A673 (cell line): ENCODE results near the gene HRH2. TPM values are rescaled to one million over a fixed set of nuclear protein-coding genes. Genes with fewer than 3 reads are reported as not detected.

Experiments used
- BruUV-seq: library from RNA; stranded (reverse); fragments of 400-500 nt; replicated peaks from 2 replicates; lab custom pipeline; 2021; lab: Mats Ljungman, UMichigan
- CTCF ChIA-PET: fragments of 300-600 bp; sonication (Branson Sonifier 250); formaldehyde crosslinking; loops from one replicate; lab custom pipeline; 2022; ENCODE audit warnings: antibody characterized with exemption; lab: Charles Lee
- POLR2A ChIA-PET: fragments of 300-600 bp; sonication (Branson Sonifier 250); formaldehyde crosslinking; loops from one replicate; lab custom pipeline; 2022; ENCODE audit warnings: antibody characterized with exemption; ENCODE audit not compliant: low non-redundant PET; lab: Charles Lee
- DNase-seq: peaks from one replicate; pipeline ENCODE4 v3.0.0-alpha.2; 2015; ENCODE audit warnings: low spot score
- H3K27ac ChIP-seq: fragments of 200-600 bp; sonication (generic); 2 replicates; pipeline ENCODE4 v1.5.1; 2016; ENCODE audit warnings: mixed run types, low read depth, mild to moderate bottlenecking, mixed read lengths, antibody characterized with exemption, low read length; ENCODE audit not compliant: poor library complexity, severe bottlenecking
- H3K27me3 ChIP-seq: fragments of 200-600 bp; sonication (generic); replicated peaks from 2 replicates; pipeline ENCODE4 v1.6.1; 2017; ENCODE audit warnings: mixed run types, low read depth, mild to moderate bottlenecking, mixed read lengths, antibody characterized with exemption, low read length; ENCODE audit not compliant: insufficient read depth, poor library complexity
- H3K36me3 ChIP-seq: fragments of 200-600 bp; sonication (generic); 2 replicates; pipeline ENCODE4 v1.6.1; 2016; ENCODE audit warnings: mixed run types, mild to moderate bottlenecking, mixed read lengths, antibody characterized with exemption, low read length; ENCODE audit not compliant: insufficient read depth, poor library complexity, severe bottlenecking
- H3K4me1 ChIP-seq: fragments of 200-600 bp; sonication (generic); 2 replicates; pipeline ENCODE4 v1.6.1; 2017; ENCODE audit warnings: mixed run types, mild to moderate bottlenecking, mixed read lengths, antibody characterized with exemption, low read length; ENCODE audit not compliant: insufficient read depth, poor library complexity, severe bottlenecking
- H3K4me3 ChIP-seq: fragments of 200-600 bp; sonication (generic); 2 replicates; pipeline ENCODE4 v1.5.1; 2016; ENCODE audit warnings: low read depth, mixed run types, mild to moderate bottlenecking, mixed read lengths, low read length; ENCODE audit not compliant: poor library complexity, severe bottlenecking
- H3K9me3 ChIP-seq: fragments of 200-600 bp; sonication (generic); 2 replicates; pipeline ENCODE4 v1.6.1; 2016; ENCODE audit warnings: mixed run types, low read depth, mild to moderate bottlenecking, mixed read lengths, antibody characterized with exemption, low read length; ENCODE audit not compliant: poor library complexity, severe bottlenecking
- CTCF ChIP-seq: fragments of 300-800, 200-600 bp; sonication (generic); conservative IDR thresholded peaks from 2 replicates; pipeline ENCODE4 v1.5.1; 2017; ENCODE audit warnings: low read depth, mild to moderate bottlenecking, antibody characterized with exemption, low read length, moderate library complexity, mixed read lengths
- EZH2 ChIP-seq: fragments of 200-600 bp; sonication (generic); IDR thresholded peaks from 2 replicates; pipeline ENCODE4 v1.6.1; 2017; ENCODE audit warnings: borderline replicate concordance, low read depth, mild to moderate bottlenecking, mixed read lengths, antibody characterized with exemption, low read length; ENCODE audit not compliant: poor library complexity, severe bottlenecking
- intact Hi-C: fragments of 100-400 bp; cut with micrococcal nuclease; formaldehyde crosslinking; loops from one replicate; pipeline ENCODE4 v1.10.0; 2022; ENCODE audit not compliant: unreplicated experiment
- total RNA-seq: library from RNA; stranded (reverse); gene quantifications from 2 replicates; pipeline ENCODE4 v1.2.3, GENCODE V29; 2021

HRH2 gene
- total RNA-seq, 1 experiment from 2014 or later, result not detected

GRCh38 chr5:175610898-175611297, 47.0 kb upstream of the HRH2 start:
- Histone ChIP-seq H3K4me1 (no peaks in the 10 kb centered on the region), H3K9me3 (no peaks in the 10 kb centered on the region), H3K27me3 (peaks cover 11% of the 10 kb centered on the region), H3K4me3 (no peak overlapping the region), H3K36me3 (no peaks in the 10 kb centered on the region), H3K27ac (no peak overlapping the region)
- no peak for DNase-seq
- CTCF ChIA-PET, result no interaction called here
- intact Hi-C loops, result no loop called here
- TF ChIP-seq CTCF (no peak), EZH2 (no peak)
- BruUV-seq, result no TSS peak
- POLR2A ChIA-PET, result interaction anchor here (0.5 kb wide), 1 partner anchor 719 kb away, joined by 10 read pairs; no protein-coding TSS in a partner anchor

GRCh38 chr5:175614223-175614815, 43.6 kb upstream of the HRH2 start:
- no peaks in the 10 kb centered on the region for H3K36me3 ChIP-seq
- H3K9me3 ChIP-seq, result no peaks in the 10 kb centered on the region
- H3K27me3 ChIP-seq, result peaks cover 6% of the 10 kb centered on the region
- DNase-seq, result no peak
- intact Hi-C loops, result no loop called here
- ChIA-PET POLR2A (no interaction called here), CTCF (no interaction called here)
- TF ChIP-seq CTCF (no peak), EZH2 (no peak)
- no TSS peak for BruUV-seq
- no peaks in the 10 kb centered on the region for H3K4me1 ChIP-seq
- no peak overlapping the region for H3K4me3 ChIP-seq
- no peak overlapping the region for H3K27ac ChIP-seq

GRCh38 chr5:175614861-175615260, 43.0 kb upstream of the HRH2 start:
- Histone ChIP-seq H3K4me1 (no peaks in the 10 kb centered on the region), H3K36me3 (no peaks in the 10 kb centered on the region), H3K4me3 (no peak overlapping the region), H3K27me3 (peaks cover 6% of the 10 kb centered on the region), H3K27ac (no peak overlapping the region), H3K9me3 (no peaks in the 10 kb centered on the region)
- no TSS peak for BruUV-seq
- CTCF ChIA-PET, result no interaction called here
- DNase-seq, result no peak
- TF ChIP-seq CTCF (no peak), EZH2 (no peak)
- POLR2A ChIA-PET, result no interaction called here
- intact Hi-C loops, result no loop called here
